WERI-Rb-1 (cell line): ENCODE measurements around the gene TIAM1.

ENCODE experiments used
- DNase-seq: peaks from one replicate; pipeline ENCODE4 v3.0.0-alpha.2; 2020
- H3K27ac ChIP-seq: fragments of 250-450 bp; sonication (Bioruptor Pico); 2 replicates; pipeline ENCODE4 v1.5.1; 2020; ENCODE audit warnings: mild to moderate bottlenecking, moderate library complexity
- H3K27me3 ChIP-seq: fragments of 250-450 bp; sonication (Bioruptor Pico); 2 replicates; pipeline ENCODE4 v1.5.1; 2021; ENCODE audit warnings: mild to moderate bottlenecking, low read depth, moderate library complexity; ENCODE audit not compliant: insufficient read depth, severe bottlenecking
- H3K36me3 ChIP-seq: fragments of 250-450 bp; sonication (Bioruptor Pico); 2 replicates; pipeline ENCODE4 v1.5.1; 2020; ENCODE audit warnings: mild to moderate bottlenecking, moderate library complexity
- H3K4me3 ChIP-seq: 2 replicates; pipeline ENCODE4 v1.5.1; 2011; ENCODE audit warnings: low read depth, mild to moderate bottlenecking, control low read depth, low read length
- H3K9me3 ChIP-seq: fragments of 250-450 bp; sonication (Bioruptor Pico); 2 replicates; pipeline ENCODE4 v1.5.1; 2021; ENCODE audit warnings: mild to moderate bottlenecking, moderate library complexity; ENCODE audit not compliant: severe bottlenecking
- CTCF ChIP-seq: IDR thresholded peaks from 2 replicates; pipeline ENCODE4 v1.5.1; 2011; ENCODE audit warnings: low read depth, mild to moderate bottlenecking, control low read depth, inconsistent platforms, low read length

Gene TIAM1

GRCh38 chr21:31140676-31141075 is 203.4 kb downstream of the TIAM1 start:
- no peak for DNase-seq
- Histone ChIP-seq H3K9me3 (no peaks in the 10 kb centered on the region), H3K27ac (no peak overlapping the region), H3K36me3 (no peaks in the 10 kb centered on the region; the same call in none of the 2 replicates), H3K4me3 (no peak overlapping the region), H3K27me3 (no peaks in the 10 kb centered on the region)
- no peak for TF ChIP-seq CTCF

- Histone ChIP-seq H3K27ac (no peak overlapping the region), H3K36me3 (peaks cover 3% of the 10 kb centered on the region), H3K9me3 (no peaks in the 10 kb centered on the region), H3K4me3 (no peak overlapping the region), H3K27me3 (no peaks in the 10 kb centered on the region)
- no peak for DNase-seq
- no peak for TF ChIP-seq CTCF
Measured at GRCh38 chr21:31140025-31140424, 204.0 kb downstream of the TIAM1 start.

- H3K9me3 ChIP-seq: no peaks in the 10 kb centered on the region
- H3K4me3 ChIP-seq: no peak overlapping the region
- no peaks in the 10 kb centered on the region for H3K27me3 ChIP-seq
- no peak for DNase-seq
- H3K36me3 ChIP-seq: peaks cover 13% of the 10 kb centered on the region
- no peak overlapping the region for H3K27ac ChIP-seq
- no peak for TF ChIP-seq CTCF
Measured at GRCh38 chr21:31137960-31138359, 206.1 kb downstream of the TIAM1 start.

- TF ChIP-seq CTCF: no peak
- H3K9me3 ChIP-seq: no peaks in the 10 kb centered on the region
- DNase-seq: no peak
- no peak overlapping the region for H3K27ac ChIP-seq
- no peaks in the 10 kb centered on the region for H3K27me3 ChIP-seq
- H3K36me3 ChIP-seq: peaks cover 14% of the 10 kb centered on the region
- no peak overlapping the region for H3K4me3 ChIP-seq
Measured at GRCh38 chr21:31136891-31137290, 207.2 kb downstream of the TIAM1 start.

- no peak overlapping the region for H3K4me3 ChIP-seq
Measured at GRCh38 chr21:31135531-31136184, 208.4 kb downstream of the TIAM1 start.

More at GRCh38 chr21:31135531-31136184, 208.4 kb downstream of the TIAM1 start:
- H3K27ac ChIP-seq: no peak overlapping the region
- H3K27me3 ChIP-seq: no peaks in the 10 kb centered on the region
- H3K36me3 ChIP-seq: peaks cover 14% of the 10 kb centered on the region
- no peaks in the 10 kb centered on the region for H3K9me3 ChIP-seq
- no peak for TF ChIP-seq CTCF
- no peak for DNase-seq
